GM18873 (cell line): ENCODE data around the gene TP53I3.
"Not testable (repeated sequence)": the region's sequence is repeated elsewhere in the genome, so short reads cannot be mapped to it uniquely, and the experiment has no call there.

Experiments used
- ATAC-seq: cut with Tn5 transposase; IDR thresholded peaks from one replicate; pipeline ENCODE4 v1.9.1; 2021; ENCODE audit warnings: mild to moderate bottlenecking, moderate library complexity, moderate number of reproducible peaks; ENCODE audit not compliant: unreplicated experiment, low FRiP score

TP53I3 gene

GRCh38 chr2:24084386-24085199 is at the start of gene TP53I3:
TP53I3 (minus strand) TSS chr2:24084834; CDS start chr2:24084326, 508 bp downstream.
- peak; percentile 54 for ATAC-seq

GRCh38 chr2:24132543-24132942 is 47.9 kb upstream of the TP53I3 start:
- ATAC-seq: no peak

DNA sequence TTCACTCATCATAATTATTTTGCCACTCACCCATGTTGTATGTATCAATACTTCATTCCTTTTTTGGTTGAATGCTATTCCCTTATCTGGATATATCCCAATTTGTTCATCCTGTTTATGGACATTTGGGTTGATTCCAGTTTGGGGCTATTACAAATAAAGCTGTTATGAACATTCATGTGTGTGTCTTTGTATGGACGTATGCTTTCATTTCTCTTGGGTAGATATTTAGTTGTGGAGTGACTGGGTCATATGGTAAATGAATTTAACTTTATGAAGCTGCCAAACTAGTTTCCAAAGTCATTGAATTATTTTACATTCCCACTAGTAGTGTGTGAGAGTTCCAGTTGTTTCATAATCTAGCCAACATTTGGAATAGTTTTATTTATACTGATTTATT is 41.3 kb upstream of the TP53I3 start:
- no peak for ATAC-seq

DNA sequence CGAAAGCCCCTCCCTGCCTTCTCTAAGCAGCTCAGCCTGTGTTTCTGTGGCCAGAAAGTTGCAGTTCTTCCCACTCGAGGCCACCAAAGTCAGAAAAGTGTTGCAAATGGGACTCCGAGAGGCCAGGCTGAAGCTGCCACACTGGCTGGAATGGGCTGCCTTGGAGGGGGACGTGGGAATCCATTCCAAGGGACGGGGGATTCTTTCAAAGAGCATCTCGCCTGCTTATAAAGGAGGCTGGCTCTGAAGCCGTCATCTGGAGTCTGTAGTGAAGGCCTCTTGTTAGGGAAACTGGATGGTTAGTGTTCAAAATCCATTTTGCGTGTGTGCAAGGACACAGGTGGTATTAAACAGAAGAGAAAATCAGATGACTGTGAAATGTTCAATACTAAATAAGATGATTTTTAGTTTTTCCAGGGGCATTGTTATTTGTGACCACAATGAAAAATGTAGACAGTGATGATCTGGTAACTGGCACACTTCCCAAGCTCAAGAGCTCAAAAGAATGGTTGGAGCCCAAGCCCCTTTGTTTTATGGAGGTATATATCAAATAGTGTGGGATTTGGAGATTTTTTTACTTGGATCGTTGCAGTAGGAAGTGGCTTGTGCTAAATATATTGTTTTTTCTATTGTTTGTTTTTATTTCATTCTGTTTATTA is 39.4 kb upstream of the TP53I3 start:
- no peak for ATAC-seq

DNA sequence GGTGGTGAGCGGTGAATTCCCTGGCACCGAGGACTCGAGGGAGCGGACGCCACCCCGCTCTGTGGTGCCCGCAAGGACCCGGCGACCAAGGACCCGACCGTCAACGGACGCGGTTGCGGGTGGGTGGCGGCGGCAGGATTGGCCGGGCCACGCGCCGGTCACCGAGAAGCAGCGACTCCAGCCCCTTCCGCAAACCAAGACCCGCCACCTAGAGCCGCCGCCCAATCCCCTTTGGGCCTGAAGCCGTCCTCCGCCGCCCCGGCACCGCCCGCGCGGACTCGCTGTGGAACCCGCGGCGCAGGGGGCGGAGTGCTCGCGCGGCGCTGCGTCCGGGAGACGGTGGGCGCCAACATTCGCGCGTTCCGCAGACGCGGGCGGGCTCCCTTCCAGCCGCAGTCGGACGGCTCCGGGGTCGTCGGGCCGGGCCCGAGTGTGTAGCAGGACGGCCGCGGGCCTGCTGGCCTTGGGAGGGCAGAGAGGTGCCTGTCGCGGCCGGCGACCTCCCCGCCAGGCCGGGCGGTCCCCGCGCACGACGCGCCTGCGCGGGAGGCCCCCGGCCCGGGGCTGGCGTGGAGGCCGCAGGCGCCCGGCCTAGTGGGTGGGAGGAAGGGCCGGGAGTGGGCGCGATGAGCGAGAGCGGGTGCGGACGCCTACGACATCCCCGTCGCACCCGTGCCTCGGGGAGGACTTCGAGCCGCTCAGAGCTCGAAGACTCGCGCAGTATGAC is 38.7 kb upstream of the TP53I3 start, which contains the start of the genes FAM228B and PFN4:
Gene FAM228B (plus strand): TSS at position 275 of the 727 bp plus-strand sequence. CDS start 893 bp downstream, outside the sequence.
Gene PFN4 (minus strand): TSS at position 140 of the 727 bp plus-strand sequence. CDS start 799 bp downstream, outside the sequence.
- ATAC-seq: peak; percentile 82

GRCh38 chr2:24122366-24123194 is 37.9 kb upstream of the TP53I3 start:
- peak; percentile 15 for ATAC-seq

DNA sequence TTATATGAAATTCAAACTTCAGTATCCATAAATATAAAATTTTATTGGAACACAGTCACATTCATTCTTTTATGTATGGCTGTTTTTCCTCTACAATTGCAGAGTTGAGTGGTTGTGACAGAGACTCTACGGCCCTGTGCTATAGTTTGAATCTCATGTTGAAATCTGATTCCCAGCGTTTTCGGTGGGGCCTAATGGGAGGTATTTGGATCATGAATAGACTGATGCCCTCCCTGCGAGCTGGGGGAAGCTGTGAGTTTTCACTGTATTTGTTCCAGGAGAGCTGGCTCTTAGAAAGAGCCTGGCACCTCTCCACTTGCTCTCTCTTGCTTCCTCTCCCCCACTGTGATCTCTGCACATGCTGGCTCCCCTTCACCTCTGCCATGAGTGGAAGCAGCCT is 36.8 kb upstream of the TP53I3 start:
- ATAC-seq: no peak

- no peak for ATAC-seq
Observed at GRCh38 chr2:24121066-24121465, 36.4 kb upstream of the TP53I3 start.

GRCh38 chr2:24117902-24118301 is 33.3 kb upstream of the TP53I3 start:
- no peak for ATAC-seq

GRCh38 chr2:24115057-24115456 is 30.4 kb upstream of the TP53I3 start:
- no peak for ATAC-seq

DNA sequence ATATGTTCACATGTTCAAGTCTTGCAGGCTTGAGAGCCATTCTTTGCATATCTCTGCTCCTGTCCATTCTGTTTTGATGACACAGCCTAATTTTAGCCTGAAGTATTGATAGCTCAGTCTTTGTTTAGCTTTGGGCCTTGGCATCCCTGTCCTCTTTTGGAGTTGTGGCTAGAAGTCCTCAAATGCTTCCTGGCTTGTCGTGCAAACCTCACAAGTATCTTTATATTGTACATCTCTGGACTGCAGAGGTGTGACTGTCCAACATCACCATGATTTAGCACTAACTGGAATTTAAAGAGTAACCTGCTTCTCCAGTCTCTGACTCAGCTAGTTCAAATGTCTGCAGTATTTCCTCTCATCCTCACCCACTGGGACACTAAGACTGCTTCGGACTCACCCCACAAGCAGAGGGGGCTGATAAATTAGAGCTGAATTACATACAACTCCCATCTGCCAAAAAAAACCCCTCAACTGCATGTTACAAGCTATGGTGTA is 26.8 kb upstream of the TP53I3 start:
- ATAC-seq: no peak

- ATAC-seq: no peak
Observed at GRCh38 chr2:24110660-24111303, 26.1 kb upstream of the TP53I3 start.

DNA sequence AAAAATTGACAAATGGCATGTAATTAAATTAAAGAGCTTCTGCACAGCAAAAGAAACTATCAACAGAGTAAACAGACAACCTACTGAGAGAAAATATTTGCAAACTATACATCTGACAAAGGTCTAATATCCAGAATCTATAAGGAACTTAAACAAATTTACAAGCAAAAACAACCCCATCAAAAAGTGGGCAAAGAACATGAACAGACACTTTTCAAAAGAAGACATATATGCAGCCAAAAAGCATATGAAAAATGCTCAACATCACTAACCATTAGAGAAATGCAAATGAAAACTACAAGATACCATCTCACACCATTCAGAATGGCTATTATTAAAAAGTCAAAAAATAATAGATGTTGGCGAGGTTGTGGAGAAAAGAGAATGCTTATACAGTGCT is 24.8 kb upstream of the TP53I3 start:
- ATAC-seq: not testable (repeated sequence)

GRCh38 chr2:24107336-24107735 is 22.7 kb upstream of the TP53I3 start:
- ATAC-seq: no peak

DNA sequence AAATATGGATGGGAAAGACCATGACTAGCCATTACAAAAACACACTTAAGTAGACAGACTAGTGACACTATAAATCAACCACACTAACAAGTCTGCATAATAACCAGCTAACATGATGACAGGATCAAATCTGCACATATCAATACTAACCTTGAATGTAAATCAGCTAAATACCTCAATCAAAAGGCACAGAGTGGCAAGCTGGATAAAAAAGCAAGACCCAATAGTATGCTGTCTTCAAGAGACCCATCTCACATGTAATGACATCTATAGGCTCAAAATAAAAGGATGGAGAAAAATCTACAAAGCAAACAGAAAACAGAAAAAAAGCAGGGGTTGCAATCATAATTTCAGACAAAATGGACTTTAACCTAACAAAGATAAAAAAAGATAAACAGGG is 22.2 kb upstream of the TP53I3 start:
- no peak for ATAC-seq

DNA sequence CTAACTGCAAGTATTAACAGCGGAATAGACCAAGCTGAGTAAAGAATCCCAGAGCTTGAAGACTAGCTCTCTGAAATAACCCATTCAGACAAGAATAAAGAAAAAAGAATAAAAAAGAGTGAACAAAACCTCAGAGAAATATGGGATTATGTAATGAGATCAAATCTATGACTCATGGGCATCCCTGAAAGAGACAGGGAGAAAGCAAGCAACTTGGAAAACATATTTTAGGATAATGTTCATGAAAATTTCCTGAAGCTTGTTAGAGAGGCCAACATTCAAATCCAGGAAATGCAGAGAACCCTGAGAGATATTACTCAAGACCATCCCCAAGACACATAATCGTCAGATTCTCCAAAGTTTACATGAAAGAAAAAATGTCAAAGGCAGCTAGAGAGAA is 21.2 kb upstream of the TP53I3 start:
- ATAC-seq: no peak

DNA sequence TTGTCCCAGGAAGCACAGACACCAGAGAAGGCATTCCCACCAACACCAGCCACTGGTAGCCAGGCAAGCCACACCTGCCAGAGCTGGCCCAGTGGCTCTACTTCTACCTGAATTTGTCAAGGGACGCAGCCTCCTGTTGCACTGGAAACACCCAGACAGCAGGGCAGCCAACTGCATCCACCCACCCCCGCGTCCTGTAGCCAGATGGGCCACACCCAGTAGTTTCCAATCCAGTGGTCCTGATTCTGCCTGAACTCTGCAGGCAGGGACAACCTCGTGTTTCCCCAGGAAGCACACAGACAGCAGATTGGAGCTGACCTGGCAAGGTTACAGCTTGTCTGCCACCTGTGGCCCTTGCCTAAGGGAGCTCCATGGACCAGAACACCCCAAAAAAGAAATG is 20.3 kb upstream of the TP53I3 start:
- ATAC-seq: no peak

DNA sequence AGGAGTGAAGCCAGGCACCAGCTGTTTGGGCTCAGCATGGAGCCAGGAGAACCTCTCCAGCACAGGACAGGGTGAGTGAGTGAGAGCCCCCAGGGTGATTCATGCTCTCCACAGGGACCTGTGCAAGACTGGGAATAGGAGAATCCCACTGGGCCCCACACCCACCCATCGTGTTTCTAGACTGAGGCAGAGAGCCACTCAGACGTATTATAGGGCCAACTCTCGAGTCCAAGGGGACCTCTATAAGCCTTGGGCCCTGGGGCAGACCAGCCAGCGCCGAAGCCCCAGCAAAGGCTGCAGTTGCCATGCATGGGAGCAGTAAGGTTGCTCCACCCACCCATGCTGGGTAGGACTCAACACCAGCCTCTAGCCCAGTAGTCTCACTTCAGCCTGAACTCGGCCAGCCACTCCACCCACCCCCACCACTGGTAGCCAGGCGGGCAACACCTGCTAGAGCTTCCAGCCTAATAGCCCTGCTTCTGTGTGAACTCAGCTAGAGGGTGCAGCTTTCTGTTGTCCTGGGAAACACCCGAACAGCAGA is 19.5 kb upstream of the TP53I3 start:
- ATAC-seq: no peak

- no peak for ATAC-seq
Observed at GRCh38 chr2:24102677-24103076, 18.0 kb upstream of the TP53I3 start.
